ENCODE data around the gene CST9L.

The CST9L gene

DNA sequence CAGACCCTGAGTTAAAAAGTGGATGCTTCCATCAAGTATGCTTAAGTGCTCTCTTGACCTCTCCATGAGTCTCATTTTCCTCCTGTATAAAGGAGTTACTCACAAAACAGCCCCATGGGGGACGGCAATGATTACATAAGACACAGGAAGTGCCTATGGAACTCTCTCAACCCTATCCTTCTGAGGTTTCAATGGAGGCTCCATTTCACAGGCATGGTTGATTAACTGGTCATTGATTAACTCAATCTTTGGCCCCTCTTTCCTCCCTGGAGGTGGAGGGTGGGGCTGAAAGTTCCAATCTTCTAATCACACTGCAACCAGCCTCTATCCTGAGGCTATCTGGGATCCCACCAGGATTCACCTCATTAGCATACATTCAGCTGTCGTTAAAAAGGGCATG is 48.1 kb downstream of the CST9L start:
- TF ChIP-seq, protein P1, sequence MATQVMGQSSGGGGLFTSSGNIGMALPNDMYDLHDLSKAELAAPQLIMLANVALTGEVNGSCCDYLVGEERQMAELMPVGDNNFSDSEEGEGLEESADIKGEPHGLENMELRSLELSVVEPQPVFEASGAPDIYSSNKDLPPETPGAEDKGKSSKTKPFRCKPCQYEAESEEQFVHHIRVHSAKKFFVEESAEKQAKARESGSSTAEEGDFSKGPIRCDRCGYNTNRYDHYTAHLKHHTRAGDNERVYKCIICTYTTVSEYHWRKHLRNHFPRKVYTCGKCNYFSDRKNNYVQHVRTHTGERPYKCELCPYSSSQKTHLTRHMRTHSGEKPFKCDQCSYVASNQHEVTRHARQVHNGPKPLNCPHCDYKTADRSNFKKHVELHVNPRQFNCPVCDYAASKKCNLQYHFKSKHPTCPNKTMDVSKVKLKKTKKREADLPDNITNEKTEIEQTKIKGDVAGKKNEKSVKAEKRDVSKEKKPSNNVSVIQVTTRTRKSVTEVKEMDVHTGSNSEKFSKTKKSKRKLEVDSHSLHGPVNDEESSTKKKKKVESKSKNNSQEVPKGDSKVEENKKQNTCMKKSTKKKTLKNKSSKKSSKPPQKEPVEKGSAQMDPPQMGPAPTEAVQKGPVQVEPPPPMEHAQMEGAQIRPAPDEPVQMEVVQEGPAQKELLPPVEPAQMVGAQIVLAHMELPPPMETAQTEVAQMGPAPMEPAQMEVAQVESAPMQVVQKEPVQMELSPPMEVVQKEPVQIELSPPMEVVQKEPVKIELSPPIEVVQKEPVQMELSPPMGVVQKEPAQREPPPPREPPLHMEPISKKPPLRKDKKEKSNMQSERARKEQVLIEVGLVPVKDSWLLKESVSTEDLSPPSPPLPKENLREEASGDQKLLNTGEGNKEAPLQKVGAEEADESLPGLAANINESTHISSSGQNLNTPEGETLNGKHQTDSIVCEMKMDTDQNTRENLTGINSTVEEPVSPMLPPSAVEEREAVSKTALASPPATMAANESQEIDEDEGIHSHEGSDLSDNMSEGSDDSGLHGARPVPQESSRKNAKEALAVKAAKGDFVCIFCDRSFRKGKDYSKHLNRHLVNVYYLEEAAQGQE (IDR thresholded peaks at IDR 0.05; ENCODE audit: insufficient read depth in 1 of 2, low read depth in 2 of 2, low read length in 2 of 2), result no peak
- TF ChIP-seq SIN3A (IDR thresholded peaks at IDR 0.05; ENCODE audit: borderline replicate concordance, insufficient read depth, low read length) (no peak), FOXP2 (optimal IDR thresholded peaks at IDR 0.05; ENCODE audit: borderline replicate concordance, extremely low read depth, extremely low read length, insufficient read depth) (no peak), POLR2AphosphoS5 (IDR thresholded peaks at IDR 0.05; ENCODE audit: low read depth, low read length) (no peak), TAF1 (IDR thresholded peaks at IDR 0.05; ENCODE audit: borderline replicate concordance, insufficient read depth, low read length) (no peak)

DNA sequence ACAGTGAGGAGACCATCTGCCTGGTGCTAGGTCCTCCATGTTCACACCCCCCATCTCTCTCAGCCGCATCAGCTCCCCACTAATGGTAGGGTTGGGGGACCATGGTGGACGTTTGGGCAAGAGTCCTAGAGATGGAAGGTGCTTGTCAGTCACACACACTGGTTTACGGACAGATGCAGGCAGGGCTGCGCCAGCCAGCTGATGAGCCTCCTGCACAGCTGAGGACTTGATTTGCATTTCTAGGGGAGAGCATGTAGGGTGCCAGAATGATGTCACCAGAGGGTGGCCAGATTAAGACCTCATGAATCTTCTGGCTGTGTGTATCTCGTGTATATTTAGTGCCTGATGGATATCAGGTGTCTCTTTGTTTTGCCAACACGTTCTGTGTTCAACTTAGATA is 48.7 kb downstream of the CST9L start:
- TF ChIP-seq POLR2AphosphoS5 (IDR thresholded peaks at IDR 0.05; ENCODE audit: low read depth, low read length) (no peak), TAF1 (IDR thresholded peaks at IDR 0.05; ENCODE audit: borderline replicate concordance, insufficient read depth, low read length) (no peak), SIN3A (IDR thresholded peaks at IDR 0.05; ENCODE audit: borderline replicate concordance, insufficient read depth, low read length) (no peak), FOXP2 (optimal IDR thresholded peaks at IDR 0.05; ENCODE audit: borderline replicate concordance, extremely low read depth, extremely low read length, insufficient read depth) (no peak)
- TF ChIP-seq, protein P1 (IDR thresholded peaks at IDR 0.05; ENCODE audit: insufficient read depth in 1 of 2, low read depth in 2 of 2, low read length in 2 of 2), result no peak

DNA sequence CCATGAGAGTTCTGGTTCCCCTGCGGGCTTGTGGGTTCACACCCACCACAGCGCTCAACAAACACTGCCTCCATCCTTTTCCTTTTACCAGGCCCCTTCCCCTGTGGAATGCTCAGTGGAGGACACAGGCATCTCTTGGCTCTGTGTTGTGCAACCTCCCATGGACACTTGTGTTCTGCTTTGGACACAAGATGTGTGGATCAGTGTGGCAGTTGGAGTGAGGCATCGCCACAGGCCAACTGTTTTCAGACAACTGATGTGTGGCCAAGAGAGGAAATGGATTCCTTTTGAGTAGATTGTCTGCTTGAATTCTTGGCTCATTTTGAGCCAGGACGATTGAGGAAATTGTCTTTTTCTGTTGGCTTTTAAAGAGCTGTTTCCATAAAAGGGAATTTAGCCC is 50.6 kb downstream of the CST9L start:
- TF ChIP-seq TAF1 (IDR thresholded peaks at IDR 0.05; ENCODE audit: borderline replicate concordance, insufficient read depth, low read length) (no peak), POLR2AphosphoS5 (IDR thresholded peaks at IDR 0.05; ENCODE audit: low read depth, low read length) (no peak), SIN3A (IDR thresholded peaks at IDR 0.05; ENCODE audit: borderline replicate concordance, insufficient read depth, low read length) (no peak), FOXP2 (optimal IDR thresholded peaks at IDR 0.05; ENCODE audit: borderline replicate concordance, extremely low read depth, extremely low read length, insufficient read depth) (no peak)
- TF ChIP-seq, protein P1 (IDR thresholded peaks at IDR 0.05; ENCODE audit: insufficient read depth in 1 of 2, low read depth in 2 of 2, low read length in 2 of 2), result no peak

DNA sequence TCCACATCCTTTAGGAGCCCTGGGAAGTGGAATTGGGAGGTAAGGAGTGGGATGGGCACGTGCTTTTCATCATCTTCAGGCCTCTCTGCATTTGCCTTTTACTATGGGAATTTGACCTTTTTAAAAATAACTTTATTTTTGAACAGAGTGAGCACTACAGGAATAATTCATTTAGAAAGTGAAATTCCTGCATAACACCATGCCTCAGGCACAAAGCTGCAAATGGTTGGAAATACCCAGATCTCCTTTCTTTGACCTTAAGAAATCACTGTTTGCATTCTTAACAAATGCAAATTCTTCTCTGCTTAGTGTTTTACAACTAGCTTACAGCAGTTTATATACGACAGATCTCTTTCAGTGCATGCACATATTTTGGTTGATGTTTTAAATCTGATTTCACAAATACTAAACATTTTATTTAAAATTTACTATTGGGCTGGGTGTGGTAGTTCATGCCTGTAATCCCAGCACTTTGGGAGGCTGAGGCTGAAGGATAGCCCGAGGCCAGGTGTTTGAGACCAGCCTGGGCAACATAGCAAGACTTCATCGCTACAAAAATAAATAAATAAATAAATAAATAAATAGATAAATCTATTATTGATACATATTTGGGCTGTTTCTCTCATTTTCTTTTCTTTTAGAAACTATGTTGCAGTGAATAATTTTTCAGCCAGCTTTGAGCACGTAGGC is 52.9 kb downstream of the CST9L start:
- TF ChIP-seq TAF1 (IDR thresholded peaks at IDR 0.05; ENCODE audit: borderline replicate concordance, insufficient read depth, low read length) (no peak), POLR2AphosphoS5 (IDR thresholded peaks at IDR 0.05; ENCODE audit: low read depth, low read length) (no peak), SIN3A (IDR thresholded peaks at IDR 0.05; ENCODE audit: borderline replicate concordance, insufficient read depth, low read length) (no peak), FOXP2 (optimal IDR thresholded peaks at IDR 0.05; ENCODE audit: borderline replicate concordance, extremely low read depth, extremely low read length, insufficient read depth) (no peak)
- TF ChIP-seq, protein P1 (IDR thresholded peaks at IDR 0.05; ENCODE audit: insufficient read depth in 1 of 2, low read depth in 2 of 2, low read length in 2 of 2), result no peak
